Measurements from ENCODE around the gene PACS2.

The PACS2 gene

GRCh38 chr14:105377555-105378182 lies 63.1 kb downstream of the PACS2 start:
- no peak for DNase-seq

DNA sequence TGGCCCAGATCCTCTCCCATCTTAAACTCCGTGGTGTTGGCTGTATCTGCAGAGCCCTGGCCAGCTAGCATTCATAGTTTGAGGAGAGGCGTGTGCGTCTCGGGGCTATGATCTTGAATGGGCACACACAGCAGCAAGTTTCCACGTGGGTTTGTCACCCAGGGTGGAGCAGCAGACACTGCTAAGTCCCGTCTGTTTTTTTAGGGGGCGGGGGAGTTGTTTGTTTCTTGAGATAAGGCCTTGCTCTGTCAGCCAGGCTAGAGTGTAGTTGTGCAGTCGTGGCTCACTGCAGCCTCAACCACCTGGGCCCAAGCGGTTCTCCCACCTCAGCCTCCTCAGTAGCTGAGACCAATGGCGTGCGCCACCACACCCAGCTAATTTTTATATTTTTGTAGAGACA lies 63.7 kb downstream of the PACS2 start:
- no peak for DNase-seq

GRCh38 chr14:105378873-105379685 lies 64.5 kb downstream of the PACS2 start:
- DNase-seq: no peak

DNA sequence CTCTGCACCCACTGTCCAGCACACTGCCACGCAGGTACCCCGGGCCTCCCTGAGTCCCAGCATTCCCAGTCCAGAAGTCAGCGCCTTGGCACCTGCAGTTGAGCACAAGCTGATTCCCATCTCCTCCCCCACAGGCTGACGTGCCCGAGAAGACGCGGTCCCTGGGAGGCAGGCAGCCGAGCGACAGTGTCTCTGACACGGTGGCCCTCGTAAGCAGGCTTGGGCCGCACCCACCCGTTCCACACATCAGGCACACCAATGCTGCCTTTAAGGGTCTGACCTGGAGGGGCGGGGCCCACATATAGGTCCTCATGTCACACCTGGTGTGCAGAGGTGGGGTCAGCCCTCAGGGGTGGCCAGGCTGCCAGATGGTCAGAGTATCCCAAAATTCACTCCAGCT lies 65.4 kb downstream of the PACS2 start:
- DNase-seq: no peak

GRCh38 chr14:105380756-105381155 lies 66.2 kb downstream of the PACS2 start:
- DNase-seq: no peak

- no peak for DNase-seq
Measured at GRCh38 chr14:105381446-105382342, 67.1 kb downstream of the PACS2 start.

DNA sequence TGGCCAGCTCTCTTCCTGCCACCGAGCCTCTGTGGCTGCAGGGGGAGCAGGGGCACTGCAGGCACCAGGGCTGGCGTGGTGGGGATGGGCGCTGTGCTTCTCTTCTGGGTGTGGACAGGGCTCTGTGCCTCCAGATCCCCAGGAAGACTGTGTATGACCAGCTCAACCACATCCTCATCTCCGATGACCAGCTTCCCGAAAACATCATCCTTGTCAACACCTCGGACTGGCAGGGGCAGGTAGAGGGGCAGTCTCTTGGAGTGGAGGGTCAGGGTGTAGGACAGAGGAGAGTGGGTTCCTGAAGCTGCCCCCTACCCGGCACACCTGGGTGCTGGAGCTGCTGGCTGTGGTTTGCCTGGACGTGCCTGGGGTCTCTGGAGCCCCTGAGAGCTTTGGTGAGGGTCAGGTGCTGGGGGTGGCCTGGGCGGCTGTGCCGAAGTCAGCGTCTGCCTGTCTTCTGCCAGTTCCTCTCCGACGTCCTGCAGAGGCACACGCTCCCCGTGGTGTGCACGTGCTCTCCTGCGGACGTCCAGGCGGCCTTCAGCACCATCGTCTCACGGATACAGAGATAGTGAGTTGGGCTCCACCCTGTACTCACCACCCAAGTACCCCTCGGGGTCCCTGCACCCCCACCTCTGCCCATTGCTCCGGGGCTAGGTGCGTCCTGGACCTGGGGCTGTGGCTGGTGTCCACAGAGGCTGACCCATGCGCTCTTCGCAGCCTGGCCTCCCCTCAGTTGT lies 68.0 kb downstream of the PACS2 start:
- no peak for DNase-seq

DNA sequence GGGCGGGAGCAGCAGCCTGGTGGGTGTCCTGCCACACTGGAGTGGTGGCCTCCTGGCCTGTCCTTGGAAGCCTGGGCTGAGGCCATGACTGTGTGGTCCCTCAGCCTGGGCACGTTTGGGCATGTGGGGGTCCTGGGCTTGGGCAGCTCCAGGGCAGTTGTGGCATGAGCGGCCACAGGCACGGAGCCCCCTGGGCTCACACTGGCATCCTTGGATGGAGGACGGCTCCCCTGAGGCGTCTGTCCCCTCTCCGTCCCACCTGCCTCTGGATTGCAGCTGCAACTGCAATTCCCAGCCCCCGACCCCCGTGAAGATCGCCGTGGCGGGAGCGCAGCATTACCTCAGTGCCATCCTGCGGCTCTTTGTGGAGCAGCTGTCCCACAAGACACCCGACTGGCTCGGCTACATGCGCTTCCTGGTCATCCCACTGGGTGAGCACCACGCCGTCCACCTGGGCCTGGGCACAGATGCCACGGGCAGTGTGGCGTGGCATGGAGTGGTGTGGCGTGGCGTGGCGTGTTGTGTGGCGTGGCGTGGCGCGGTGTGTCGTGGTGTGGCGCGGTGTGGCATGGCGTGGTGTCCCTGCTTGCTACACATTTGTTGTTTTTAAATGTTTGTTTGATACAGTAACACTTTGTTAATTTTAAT lies 68.7 kb downstream of the PACS2 start:
- no peak for DNase-seq

DNA sequence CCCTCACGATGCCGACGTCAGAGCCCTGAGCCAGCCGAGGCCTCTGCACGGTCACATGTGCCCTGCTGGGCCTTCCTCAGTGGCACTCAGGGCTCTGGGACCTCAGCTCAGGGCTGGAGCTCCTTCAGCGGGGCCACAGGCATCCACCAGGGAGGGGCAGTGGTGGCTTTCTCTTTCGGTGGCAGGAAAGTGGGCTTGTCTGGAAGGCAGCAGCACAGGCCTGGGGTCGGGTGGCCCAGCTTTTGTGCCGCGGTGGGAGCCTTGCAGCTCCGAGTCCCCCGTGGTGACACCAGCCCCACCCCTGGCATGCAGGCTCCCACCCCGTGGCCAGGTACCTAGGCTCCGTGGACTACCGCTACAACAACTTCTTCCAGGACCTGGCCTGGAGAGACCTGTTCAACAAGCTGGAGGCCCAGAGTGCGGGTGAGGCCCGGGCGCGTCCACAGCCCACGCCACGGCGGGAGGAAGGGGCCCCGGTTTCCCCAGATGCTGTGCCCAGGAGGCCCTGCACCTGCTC lies 69.6 kb downstream of the PACS2 start:
- DNase-seq: no peak

DNA sequence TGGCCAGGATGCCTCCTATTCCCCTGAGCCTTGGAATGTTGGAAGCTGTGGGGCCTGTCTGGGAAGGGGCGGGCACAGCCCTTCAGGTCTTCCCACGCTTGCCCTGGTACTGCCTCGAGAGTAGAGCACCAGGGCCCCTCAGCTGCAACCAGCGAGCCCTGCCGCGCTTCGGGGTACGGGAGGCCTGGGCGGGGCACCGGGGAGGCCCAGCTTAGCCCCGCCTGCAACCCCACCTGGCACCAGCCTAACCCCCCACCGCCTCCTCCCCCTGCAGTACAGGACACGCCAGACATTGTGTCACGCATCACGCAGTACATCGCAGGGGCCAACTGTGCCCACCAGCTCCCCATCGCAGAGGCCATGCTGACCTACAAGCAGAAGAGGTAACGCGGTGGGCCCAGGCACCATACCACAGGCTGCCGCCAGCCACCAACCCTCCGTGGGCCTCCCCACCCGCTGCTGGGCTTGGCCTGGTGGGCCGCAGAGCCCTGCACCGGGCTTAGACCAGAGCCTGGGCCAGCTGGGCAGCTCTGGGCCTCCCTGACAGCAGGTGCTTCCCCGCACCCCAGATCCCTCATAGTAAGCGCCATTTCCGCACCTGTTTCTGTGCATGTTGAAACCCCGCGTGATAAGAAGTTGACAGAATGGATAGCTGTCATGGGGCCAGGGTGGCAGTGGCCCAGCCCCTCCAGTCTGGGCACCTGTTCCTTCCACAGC lies 70.2 kb downstream of the PACS2 start:
- DNase-seq: no peak

- DNase-seq: no peak
Measured at GRCh38 chr14:105385322-105385637, 70.7 kb downstream of the PACS2 start.

DNA sequence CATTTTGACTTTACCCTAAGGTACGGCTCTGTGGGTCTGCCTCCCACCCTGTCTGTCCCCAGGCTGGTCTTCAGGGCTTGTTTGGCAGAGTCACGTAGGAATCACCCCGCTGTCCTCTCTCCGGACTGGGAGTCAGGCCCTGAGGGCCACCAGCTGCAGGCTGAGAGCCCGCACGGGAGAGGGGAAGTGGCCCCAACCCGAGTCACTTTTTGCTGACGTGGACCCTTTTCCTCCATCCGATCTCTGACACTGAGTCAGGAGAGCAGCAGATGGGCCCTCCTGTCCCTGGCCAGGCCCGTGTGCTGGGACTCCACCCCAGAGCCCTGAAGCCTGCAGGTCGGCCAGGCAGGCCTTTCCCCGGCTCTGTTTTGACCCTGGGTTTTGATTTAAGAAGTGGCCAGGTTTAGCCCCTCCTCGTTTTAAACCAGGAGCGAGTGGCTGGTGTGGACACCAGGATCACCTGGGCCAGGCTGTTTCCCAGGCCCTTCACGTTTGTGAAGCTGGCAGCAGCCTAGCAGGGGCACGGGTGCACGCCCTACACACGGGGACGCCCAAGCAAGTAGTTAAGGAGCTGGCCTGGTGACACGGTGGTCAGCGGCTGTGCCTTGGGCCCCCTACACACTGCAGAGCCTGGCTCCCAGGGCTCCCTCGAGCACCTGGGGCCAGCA lies 71.3 kb downstream of the PACS2 start:
- DNase-seq: no peak

GRCh38 chr14:105386581-105387529 lies 72.3 kb downstream of the PACS2 start:
- no peak for DNase-seq

DNA sequence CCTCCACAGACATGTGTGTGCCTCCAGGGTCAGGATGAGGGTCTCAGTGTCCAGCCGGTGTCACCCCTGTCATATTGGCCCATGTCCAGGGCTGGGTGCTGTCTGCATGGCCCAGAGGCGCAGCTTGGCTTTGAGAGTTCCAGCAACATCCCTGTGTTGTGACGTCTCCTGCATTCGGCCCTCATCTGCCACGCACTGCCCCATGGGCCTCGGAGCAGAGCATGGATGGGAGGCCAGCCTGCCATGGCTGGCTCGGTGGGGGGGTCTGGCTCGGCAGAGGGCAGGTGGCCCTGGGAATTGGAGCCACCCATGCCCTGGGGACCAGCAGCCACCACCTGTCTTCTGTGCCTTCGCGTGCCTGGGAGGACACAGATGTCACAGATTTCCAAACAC lies 73.0 kb downstream of the PACS2 start:
- no peak for DNase-seq

DNA sequence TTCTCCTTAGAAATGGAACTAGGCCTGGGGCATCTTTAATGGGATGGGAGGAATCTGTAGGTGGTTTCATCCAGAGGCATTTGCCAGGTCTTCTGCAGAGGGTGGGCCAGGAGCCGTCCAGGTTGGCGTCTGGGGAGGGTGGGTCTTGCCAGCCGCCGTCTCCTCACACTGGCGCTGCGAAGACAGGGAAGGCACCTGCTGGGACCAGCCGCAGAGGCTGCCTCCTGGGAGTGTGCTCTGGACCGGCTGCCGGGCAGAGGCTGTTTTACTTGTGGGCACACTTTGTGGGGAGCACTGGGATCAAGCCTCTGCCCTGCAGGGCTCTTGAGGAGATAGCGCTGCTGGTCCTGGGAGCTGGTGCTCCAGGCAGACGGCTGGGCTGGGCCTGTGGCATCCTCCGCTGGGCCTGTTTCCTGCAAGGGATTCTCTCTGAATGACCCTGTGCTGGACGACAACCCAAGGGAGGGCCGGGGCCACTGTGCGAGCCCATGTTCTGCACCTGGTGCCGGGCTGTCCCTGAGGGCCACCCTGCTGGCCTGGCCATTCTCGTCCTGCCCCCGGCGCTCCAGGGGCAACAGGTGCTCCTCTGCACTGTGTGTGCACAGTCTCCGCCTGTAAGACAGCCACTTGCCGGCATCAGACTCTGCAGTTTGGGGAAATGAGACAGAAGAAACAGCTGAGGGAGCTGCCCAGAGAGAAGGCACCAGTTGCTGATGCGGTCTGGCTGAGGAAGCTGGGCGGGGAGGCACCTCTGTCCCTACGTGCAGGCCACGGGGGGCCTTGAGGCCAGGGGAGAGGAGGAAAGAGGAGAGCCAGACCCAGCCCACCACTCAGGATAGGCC lies 73.8 kb downstream of the PACS2 start:
- no peak for DNase-seq

DNA sequence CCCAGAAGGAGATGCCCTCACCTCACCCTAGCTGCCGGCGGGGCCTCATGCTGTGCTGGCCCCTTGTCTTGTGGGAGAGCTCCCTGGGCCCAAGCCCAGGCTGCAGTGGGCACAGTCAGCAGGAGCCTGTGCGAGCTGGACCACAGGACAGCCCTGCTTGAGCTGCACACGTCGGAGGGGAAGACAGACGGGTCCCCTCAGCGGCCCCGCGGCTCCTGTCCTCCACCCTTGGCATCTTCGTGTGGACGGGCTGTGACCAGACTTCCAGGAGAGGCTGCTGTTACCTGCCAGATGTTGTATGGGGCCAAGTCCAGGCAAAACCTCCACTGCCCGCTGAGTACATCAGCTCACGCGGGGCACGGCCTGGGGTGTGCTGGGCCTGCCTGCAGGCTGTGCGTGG lies 74.4 kb downstream of the PACS2 start:
- DNase-seq: no peak

- no peak for DNase-seq
Measured at GRCh38 chr14:105389534-105389933, 75.0 kb downstream of the PACS2 start.

DNA sequence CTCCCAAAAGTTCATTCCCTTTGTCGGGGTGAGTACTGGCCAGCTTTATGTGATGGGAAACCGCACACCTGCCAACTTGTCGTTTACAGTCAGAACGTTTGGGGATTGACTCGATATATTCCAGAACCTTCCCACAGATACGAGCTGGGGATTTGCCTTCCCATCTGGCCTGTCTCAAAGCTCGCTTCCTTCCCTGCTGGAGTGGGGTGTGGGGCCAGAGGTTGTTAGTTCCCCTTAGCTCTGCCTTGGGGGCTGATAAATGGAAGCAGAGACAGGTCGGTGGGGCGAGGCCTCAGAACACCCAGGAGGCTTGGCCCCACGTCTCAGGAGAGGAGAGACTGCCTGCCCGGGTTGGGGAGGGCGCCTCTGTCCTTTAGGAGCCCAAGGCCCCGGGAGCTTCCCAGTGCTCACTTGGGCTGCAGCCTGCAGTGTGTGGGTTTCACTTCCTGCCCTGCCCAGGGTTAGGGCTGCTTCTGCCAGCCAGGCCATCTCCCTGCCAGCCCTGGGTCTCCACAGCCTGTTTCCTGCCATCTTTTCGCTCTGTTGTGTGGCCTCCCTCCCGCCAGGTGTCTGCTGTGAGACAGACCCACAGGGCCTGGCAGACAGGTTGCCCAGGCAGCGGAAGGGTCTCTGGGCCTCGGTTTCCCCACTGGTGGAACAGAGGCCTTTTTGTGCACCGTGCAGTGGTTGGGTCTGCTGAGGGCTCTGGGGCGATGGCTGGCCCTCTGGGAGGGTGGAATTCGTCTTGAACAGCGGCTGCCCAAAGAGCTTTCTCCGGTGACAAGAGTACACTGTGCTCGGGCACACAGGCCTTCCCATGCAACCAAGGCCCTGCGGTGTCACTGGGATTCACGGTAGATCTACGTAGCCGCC lies 75.7 kb downstream of the PACS2 start:
- DNase-seq: no peak

Measured in NK-92 treated with Interleukin-12 subunit alpha and Interleukin-12 subunit beta, amount 100 ng/mL, for 24 hours (cell line).